Measurements from ENCODE around the gene DOCK9. TPM values are rescaled to one million over a fixed set of nuclear protein-coding genes. Genes with fewer than 3 reads are reported as not detected.

The DOCK9 gene
- total RNA-seq, 2 donors from 2014 or later, result 25.4 to 26.7 TPM

DNA sequence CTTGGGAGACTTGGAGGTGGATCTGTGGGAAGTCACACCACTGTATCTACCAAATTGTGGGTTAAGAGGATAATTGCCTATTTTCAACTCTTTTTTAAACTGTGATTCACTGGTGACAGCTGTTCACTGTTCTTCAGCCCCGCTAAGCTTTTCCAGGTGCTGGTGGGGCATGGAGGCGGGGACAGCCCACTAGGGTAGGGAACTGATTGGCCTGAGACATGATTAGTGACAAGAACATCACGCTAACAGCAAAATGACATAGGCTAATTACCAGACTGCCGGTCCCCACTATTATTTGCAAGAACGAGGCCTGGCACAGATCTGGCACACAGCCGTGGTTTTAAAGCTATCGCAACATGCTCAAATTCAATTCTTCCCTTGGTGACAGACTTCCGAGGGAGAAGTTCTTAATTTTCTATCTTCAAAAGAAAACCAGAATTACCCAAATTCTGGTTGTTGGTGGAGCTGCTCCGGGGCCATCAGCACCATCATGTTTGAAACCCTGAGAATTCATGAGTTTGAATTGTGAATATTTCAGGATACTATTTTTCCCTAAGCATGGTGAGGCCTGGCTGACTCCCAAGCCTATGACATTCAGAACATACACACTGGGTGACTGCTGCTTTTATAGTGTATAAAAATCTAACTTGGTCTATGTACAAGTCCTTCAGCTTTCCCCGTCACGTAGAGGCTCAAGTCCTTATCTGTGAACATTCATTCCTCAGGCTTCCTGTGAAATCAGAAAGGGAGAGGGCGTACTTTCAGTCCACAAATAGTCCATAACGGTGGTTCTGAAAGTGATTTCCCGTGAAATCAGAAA, 17.9 kb downstream of the DOCK9 start:
- Mint-ChIP-seq H3K4me3 (no peak overlapping the region), H3K27ac (no peak overlapping the region), H3K36me3 (no peaks in the 10 kb centered on the region), H3K27me3 (no peaks in the 10 kb centered on the region), H3K4me1 (ENCODE audit: low read depth in 2 of 2) (peaks cover 0 to 6% of the 10 kb centered on the region in 2 donors), H3K9me3 (no peaks in the 10 kb centered on the region)
- no peak for DNase-seq (ENCODE audit: low spot score)
- ATAC-seq, result no peak

DNA sequence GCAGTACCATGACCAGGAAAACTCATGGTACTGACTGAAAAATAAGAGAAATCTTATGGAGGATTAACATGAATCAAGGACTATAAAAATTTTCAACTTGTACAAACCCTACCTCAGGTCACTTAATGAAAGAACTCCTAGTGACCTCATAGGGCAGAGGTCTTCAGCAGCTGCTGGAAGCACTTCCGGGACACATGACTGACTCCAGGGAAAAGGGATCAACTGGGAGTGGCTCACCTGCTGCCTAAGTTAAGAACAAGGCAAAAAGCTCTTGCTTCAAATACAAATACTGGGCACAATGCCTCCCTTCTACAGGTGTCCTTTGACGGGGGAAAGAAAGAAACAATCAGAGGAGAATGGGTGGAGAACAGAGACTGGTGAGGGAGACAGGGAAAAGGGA, 18.6 kb downstream of the DOCK9 start:
- no peaks in the 10 kb centered on the region for H3K36me3 Mint-ChIP-seq
- ATAC-seq, result no peak
- H3K4me1 Mint-ChIP-seq (ENCODE audit: low read depth in 2 of 2), result peaks cover 0 to 6% of the 10 kb centered on the region in 2 donors
- H3K27ac Mint-ChIP-seq, result no peak overlapping the region
- DNase-seq (ENCODE audit: low spot score), result no peak
- no peaks in the 10 kb centered on the region for H3K27me3 Mint-ChIP-seq
- no peak overlapping the region for H3K4me3 Mint-ChIP-seq
- H3K9me3 Mint-ChIP-seq, result no peaks in the 10 kb centered on the region

DNA sequence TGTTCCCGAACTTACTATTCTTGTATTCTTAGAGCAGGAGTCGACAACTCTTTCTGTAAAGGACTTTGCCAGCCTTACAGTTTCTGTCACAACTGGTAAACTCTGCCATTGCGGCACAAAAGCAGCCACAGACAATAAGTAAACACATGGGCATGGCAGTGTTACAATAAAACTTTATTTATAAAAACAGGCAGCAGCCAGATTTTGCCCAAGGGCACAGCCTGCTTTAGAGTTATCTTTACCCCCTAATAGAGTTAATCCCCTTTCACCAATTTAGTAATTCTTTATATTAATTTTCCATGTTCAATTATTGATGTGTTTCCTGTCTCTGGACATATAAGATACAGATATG, 19.4 kb downstream of the DOCK9 start:
- no peaks in the 10 kb centered on the region for H3K36me3 Mint-ChIP-seq
- no peaks in the 10 kb centered on the region for H3K9me3 Mint-ChIP-seq
- no peak overlapping the region for H3K27ac Mint-ChIP-seq
- ATAC-seq (no peak), DNase-seq (ENCODE audit: low spot score) (no peak)
- no peaks in the 10 kb centered on the region for H3K27me3 Mint-ChIP-seq
- H3K4me1 Mint-ChIP-seq (ENCODE audit: low read depth in 2 of 2), result peaks cover 0 to 6% of the 10 kb centered on the region in 2 donors
- no peak overlapping the region for H3K4me3 Mint-ChIP-seq

DNA sequence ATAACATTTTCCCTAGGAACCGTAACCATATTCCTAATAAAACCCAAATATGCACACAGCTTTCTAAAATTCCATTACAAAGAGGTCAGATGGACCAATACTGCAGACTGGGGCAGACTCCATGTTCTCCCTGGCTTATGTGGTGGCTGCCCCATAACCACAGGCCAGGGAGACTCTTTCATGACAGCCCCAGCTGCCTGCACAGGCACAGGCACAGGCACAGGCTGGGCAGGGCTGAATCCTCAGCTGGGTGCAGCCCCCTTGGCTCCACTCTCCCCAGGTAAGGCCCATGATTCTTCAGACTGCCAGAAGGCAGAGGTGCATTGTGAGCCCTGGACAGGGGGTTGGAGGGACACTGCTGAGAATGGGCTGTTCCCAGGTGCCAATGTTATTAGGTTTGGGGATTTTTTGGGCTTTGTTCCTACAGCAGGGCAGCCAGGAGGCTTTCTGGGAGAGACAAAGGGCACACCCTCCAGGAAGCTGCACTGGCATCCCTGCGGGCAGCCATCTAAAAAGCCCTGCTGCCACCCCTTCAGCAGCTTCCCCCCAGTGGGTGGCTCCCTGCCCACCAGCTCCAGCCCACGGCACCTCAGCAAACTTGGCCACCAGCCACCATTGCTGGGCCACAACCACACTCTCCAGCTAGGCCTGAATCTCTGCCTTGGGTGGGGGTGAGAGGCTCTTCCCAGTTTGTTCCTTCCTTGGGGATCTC, 20.0 kb downstream of the DOCK9 start:
- peak in 1 of 2 donors; percentile 24 for ATAC-seq
- no peak for DNase-seq (ENCODE audit: low spot score)
- H3K27ac Mint-ChIP-seq, result no peak overlapping the region
- H3K4me1 Mint-ChIP-seq (ENCODE audit: low read depth in 2 of 2), result peaks cover 0 to 6% of the 10 kb centered on the region in 2 donors
- no peaks in the 10 kb centered on the region for H3K9me3 Mint-ChIP-seq
- no peak overlapping the region for H3K4me3 Mint-ChIP-seq
- no peaks in the 10 kb centered on the region for H3K27me3 Mint-ChIP-seq
- H3K36me3 Mint-ChIP-seq, result no peaks in the 10 kb centered on the region

DNA sequence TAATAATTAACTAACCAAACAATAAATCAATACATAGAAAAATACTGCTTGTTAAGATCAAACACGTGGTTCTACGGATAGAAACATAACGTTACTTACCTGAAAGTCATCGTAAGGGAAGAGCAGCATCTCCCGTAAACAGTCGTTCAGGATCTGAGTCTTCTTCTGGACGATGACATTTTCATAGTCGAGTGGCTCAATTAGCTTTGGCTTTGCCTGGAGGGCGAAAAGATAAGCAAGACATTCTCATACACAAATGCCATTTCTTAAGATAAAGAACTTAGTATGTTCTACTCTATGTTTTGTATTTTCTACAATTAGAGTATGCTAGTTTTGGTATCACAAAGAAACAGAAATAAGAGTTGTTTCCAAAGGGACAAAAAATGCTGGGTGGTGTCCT, 22.5 kb downstream of the DOCK9 start:
- Mint-ChIP-seq H3K9me3 (no peaks in the 10 kb centered on the region), H3K27ac (no peak overlapping the region), H3K36me3 (no peaks in the 10 kb centered on the region), H3K27me3 (no peaks in the 10 kb centered on the region), H3K4me3 (no peak overlapping the region), H3K4me1 (ENCODE audit: low read depth in 2 of 2) (peaks cover 0 to 6% of the 10 kb centered on the region in 2 donors)
- DNase-seq (ENCODE audit: low spot score), result no peak
- no peak for ATAC-seq

DNA sequence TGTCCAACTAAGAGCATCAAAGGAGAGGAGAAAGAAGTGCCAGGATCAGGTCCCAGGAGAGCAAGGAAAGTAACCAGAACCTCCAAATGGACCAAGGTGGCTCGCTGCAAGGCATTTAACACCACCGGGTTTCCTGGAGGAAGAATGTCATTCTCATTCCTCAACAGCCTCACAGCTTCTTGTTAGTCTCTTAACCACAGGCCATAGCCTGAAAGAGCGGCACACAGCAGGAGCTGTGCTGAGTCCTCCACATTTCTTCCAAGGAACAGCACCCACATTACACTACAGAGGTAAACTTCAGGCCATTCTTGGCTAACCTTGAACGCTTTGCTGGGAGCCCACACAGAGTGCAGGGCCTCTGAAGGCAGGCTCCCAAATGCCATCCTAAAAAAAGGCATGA, 23.6 kb downstream of the DOCK9 start:
- DNase-seq (ENCODE audit: low spot score) (no peak), ATAC-seq (no peak)
- Mint-ChIP-seq H3K27ac (no peak overlapping the region), H3K4me1 (ENCODE audit: low read depth in 2 of 2) (peaks cover 0 to 3% of the 10 kb centered on the region in 2 donors), H3K36me3 (no peaks in the 10 kb centered on the region), H3K9me3 (no peaks in the 10 kb centered on the region), H3K27me3 (no peaks in the 10 kb centered on the region), H3K4me3 (no peak overlapping the region)

DNA sequence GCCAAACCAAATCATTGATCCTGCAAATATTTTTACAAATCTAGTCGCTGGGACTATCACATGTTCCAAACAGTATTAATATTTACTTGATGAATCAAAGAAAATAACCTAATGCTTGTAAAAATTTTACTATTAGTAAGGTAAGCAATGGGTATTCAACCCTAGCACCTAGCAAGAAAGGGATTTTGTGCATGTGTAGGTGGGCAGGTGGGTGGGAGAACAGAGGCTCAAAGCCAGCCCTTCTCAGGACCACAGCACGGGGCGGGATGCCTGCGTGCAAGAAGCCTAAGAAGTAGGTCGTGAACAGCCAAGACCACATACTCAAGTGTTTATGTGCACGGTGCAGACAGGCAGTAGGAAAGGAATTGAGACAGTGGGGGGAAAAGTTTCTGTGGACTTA, 26.6 kb downstream of the DOCK9 start:
- Mint-ChIP-seq H3K9me3 (no peaks in the 10 kb centered on the region), H3K27ac (no peak overlapping the region), H3K4me1 (ENCODE audit: low read depth in 2 of 2) (peaks cover 0 to 5% of the 10 kb centered on the region in 2 donors), H3K27me3 (no peaks in the 10 kb centered on the region), H3K36me3 (no peaks in the 10 kb centered on the region), H3K4me3 (no peak overlapping the region)
- DNase-seq (ENCODE audit: low spot score) (no peak), ATAC-seq (no peak)

DNA sequence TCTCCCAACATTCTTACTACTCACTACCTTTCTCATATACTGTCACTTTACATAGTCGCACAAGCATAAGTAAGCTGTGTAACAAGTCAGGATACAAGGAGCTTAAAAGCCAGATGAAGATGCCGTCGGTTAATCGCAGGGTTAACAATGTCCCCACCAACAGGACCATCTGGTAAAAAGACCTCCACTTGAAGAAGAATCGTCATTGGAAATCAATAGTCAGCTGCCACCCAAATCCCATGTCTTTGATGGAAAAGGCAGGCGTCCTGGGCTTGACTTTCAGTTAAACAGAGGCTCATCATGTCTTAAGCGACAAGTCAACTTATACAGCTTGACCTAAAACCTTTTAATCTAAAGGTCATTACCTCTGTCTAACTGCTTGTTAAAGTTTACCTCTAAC, 27.2 kb downstream of the DOCK9 start:
- peaks cover 0 to 5% of the 10 kb centered on the region in 2 donors for H3K4me1 Mint-ChIP-seq (ENCODE audit: low read depth in 2 of 2)
- ATAC-seq, result no peak
- no peak overlapping the region for H3K4me3 Mint-ChIP-seq
- H3K36me3 Mint-ChIP-seq, result no peaks in the 10 kb centered on the region
- DNase-seq (ENCODE audit: low spot score), result no peak
- no peaks in the 10 kb centered on the region for H3K27me3 Mint-ChIP-seq
- no peak overlapping the region for H3K27ac Mint-ChIP-seq
- no peaks in the 10 kb centered on the region for H3K9me3 Mint-ChIP-seq

DNA sequence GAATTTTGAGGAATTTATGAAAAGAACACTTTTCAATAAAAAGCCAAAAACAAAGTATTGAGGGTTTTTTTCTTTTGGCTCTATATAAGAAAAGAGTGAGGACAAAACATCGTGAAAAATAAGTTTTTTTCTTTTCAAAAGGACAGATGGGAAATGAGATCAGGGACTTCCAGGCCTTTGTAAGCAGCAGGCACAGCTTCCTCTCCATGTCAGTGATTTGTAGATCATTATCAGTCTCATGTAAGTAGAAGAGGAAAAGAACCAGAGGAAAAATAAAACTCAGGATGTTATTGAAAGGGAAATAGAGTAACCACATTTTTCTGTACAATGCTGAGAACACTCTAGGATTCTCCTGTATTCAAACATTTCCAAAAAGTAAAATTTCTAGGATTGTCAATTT, 29.9 kb downstream of the DOCK9 start:
- no peaks in the 10 kb centered on the region for H3K36me3 Mint-ChIP-seq
- DNase-seq (ENCODE audit: low spot score), result no peak
- H3K4me1 Mint-ChIP-seq (ENCODE audit: low read depth in 2 of 2), result peaks cover 0 to 5% of the 10 kb centered on the region in 2 donors
- H3K4me3 Mint-ChIP-seq, result no peak overlapping the region
- ATAC-seq, result no peak
- no peak overlapping the region for H3K27ac Mint-ChIP-seq
- H3K27me3 Mint-ChIP-seq, result no peaks in the 10 kb centered on the region
- no peaks in the 10 kb centered on the region for H3K9me3 Mint-ChIP-seq

DNA sequence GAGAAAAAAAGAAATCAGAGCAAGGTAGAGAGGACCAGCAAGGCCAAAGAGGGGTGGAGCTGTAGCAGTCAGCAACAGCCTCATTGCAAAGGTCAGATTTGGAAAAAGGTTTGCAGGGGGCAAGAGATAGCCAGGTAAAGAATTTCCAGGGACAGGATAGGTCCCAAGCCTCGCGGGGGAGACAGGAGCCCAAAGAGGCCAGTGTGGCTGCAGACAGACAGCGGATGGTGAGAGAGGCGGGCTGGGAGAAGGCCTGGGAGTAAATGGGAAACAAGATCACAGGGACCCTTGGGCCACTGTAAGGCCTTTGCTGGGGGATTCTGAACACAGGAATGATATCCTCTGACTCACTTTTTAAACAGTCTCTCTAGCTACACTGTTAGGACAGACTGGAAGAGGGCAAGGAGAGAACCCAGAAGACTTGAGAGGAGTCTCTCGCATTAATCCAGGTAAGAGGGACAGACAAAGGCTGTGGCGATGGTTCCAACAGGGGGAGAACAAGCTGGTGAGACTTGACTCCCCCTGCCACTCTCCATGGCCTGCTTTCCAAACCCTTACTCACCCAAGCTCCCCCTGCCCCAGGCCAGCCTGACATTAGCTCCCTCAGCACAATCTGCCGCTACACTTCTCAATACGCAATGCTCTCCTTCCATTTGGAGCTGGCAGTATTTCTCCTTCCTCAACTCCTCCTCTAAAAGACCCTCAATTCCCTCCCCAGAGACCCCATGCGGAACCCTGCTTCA, 31.8 kb downstream of the DOCK9 start:
- Mint-ChIP-seq H3K36me3 (no peaks in the 10 kb centered on the region), H3K9me3 (no peaks in the 10 kb centered on the region), H3K4me1 (ENCODE audit: low read depth in 2 of 2) (peaks cover 0 to 5% of the 10 kb centered on the region in 2 donors), H3K4me3 (no peak overlapping the region), H3K27ac (no peak overlapping the region), H3K27me3 (no peaks in the 10 kb centered on the region)
- ATAC-seq, result no peak
- DNase-seq (ENCODE audit: low spot score), result no peak

DNA sequence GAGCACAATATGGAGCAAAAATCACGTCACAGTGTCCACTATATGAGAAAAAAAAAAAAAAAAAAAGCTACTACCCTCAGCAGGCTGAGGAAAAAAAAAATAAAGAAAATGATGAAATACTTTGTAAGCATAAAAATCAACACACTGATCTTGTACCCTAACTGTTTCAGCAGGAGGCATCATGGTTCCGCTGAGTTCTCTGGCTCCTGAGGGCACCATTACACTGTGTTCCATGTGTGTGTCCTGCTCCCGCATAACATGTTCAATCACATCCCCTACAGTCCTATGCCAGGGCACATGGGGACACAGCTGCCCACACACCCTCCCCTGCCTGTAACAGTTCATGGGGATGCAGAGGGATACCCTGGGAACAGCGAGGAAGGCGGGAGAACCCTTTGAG, 33.5 kb downstream of the DOCK9 start:
- ATAC-seq (no peak), DNase-seq (ENCODE audit: low spot score) (no peak)
- Mint-ChIP-seq H3K27ac (no peak overlapping the region), H3K4me3 (no peak overlapping the region), H3K27me3 (no peaks in the 10 kb centered on the region), H3K9me3 (no peaks in the 10 kb centered on the region), H3K4me1 (ENCODE audit: low read depth in 2 of 2) (peaks cover 0 to 8% of the 10 kb centered on the region in 2 donors), H3K36me3 (no peaks in the 10 kb centered on the region)

DNA sequence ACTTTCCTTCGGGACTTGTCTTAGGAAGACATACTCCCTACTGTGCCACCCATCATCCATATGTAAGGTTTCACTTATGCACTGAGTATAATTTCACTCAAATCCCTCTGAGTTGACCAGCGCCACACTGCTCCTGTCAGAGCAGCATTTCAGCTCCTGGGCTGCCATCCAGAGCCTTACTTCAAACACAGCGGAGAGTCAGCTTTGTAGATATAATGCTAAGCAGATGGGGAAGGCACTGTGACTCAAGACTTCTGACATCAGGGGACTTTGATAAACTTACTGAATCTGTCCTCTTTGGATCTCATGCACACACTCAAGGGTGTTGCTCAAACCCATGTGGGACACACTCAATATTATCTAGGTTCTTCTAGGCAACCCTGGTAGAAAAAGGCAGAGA, 34.9 kb downstream of the DOCK9 start:
- DNase-seq (ENCODE audit: low spot score), result no peak
- H3K9me3 Mint-ChIP-seq, result no peaks in the 10 kb centered on the region
- no peak for ATAC-seq
- H3K27me3 Mint-ChIP-seq, result no peaks in the 10 kb centered on the region
- H3K4me1 Mint-ChIP-seq (ENCODE audit: low read depth in 2 of 2), result peaks cover 0 to 6% of the 10 kb centered on the region in 2 donors
- no peaks in the 10 kb centered on the region for H3K36me3 Mint-ChIP-seq
- H3K4me3 Mint-ChIP-seq, result no peak overlapping the region
- no peak overlapping the region for H3K27ac Mint-ChIP-seq

DNA sequence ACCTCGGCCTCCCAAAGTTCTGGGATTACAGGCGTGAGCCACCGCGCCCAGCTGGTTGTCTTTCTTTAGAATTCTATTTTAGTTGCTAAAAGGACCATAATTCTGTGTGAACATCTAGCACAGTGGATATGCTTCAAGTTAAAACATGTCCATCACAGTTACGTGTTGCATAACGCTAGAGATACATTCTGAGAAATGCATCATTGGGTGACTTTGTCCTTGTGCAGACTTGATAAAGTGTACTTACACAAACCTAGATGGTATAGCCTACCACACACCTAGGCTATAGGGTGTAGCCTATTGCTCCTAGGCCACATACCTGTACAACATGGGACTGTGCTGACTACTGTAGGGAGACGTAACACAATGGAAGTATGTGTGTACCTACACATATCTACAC, 35.4 kb downstream of the DOCK9 start:
- H3K9me3 Mint-ChIP-seq, result no peaks in the 10 kb centered on the region
- H3K4me3 Mint-ChIP-seq, result no peak overlapping the region
- ATAC-seq (no peak), DNase-seq (ENCODE audit: low spot score) (no peak)
- no peaks in the 10 kb centered on the region for H3K27me3 Mint-ChIP-seq
- H3K4me1 Mint-ChIP-seq (ENCODE audit: low read depth in 2 of 2), result peaks cover 0 to 6% of the 10 kb centered on the region in 2 donors
- H3K27ac Mint-ChIP-seq, result no peak overlapping the region
- no peaks in the 10 kb centered on the region for H3K36me3 Mint-ChIP-seq

DNA sequence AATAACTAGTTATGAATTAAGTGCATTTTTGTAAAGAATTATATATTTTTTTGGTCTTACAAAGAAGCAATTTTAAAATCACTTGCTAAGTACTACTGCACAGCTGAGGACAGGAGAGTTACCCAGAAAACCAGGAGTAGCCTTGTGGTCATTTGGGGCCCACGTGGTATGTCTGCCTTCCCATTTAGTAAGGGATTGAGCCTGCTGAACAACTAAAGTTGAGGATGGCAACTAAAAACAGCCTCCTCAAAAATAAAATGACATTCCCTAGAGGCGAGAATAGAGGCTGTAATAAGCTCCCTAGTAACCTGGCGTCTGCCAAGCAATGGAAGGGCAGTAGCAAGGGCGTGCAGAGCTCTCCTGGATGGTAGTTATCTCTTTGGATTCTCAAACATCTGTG, 36.3 kb downstream of the DOCK9 start:
- DNase-seq (ENCODE audit: low spot score), result no peak
- Mint-ChIP-seq H3K4me3 (no peak overlapping the region), H3K27ac (no peak overlapping the region), H3K27me3 (no peaks in the 10 kb centered on the region), H3K36me3 (no peaks in the 10 kb centered on the region), H3K4me1 (ENCODE audit: low read depth in 2 of 2) (peaks cover 0 to 5% of the 10 kb centered on the region in 2 donors), H3K9me3 (no peaks in the 10 kb centered on the region)
- ATAC-seq, result no peak

Measured in natural killer cell treated with Interleukin-12 subunit alpha and Interleukin-12 subunit beta and Interleukin-15 and Interleukin-18, amount 100 ng/mL, for 72 hours (primary cell).